GM21737 (cell line): Measurements from ENCODE around the gene NDUFAF3.
A peak's percentile ranks its signal among the peaks of the same experiment; 100 is the strongest.

Source experiments
- ATAC-seq: cut with Tn5 transposase; IDR thresholded peaks from one replicate; pipeline ENCODE4 v1.9.1; 2021; ENCODE audit warnings: mild to moderate bottlenecking, moderate library complexity; ENCODE audit not compliant: unreplicated experiment

Gene NDUFAF3, protein sequence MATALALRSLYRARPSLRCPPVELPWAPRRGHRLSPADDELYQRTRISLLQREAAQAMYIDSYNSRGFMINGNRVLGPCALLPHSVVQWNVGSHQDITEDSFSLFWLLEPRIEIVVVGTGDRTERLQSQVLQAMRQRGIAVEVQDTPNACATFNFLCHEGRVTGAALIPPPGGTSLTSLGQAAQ

DNA sequence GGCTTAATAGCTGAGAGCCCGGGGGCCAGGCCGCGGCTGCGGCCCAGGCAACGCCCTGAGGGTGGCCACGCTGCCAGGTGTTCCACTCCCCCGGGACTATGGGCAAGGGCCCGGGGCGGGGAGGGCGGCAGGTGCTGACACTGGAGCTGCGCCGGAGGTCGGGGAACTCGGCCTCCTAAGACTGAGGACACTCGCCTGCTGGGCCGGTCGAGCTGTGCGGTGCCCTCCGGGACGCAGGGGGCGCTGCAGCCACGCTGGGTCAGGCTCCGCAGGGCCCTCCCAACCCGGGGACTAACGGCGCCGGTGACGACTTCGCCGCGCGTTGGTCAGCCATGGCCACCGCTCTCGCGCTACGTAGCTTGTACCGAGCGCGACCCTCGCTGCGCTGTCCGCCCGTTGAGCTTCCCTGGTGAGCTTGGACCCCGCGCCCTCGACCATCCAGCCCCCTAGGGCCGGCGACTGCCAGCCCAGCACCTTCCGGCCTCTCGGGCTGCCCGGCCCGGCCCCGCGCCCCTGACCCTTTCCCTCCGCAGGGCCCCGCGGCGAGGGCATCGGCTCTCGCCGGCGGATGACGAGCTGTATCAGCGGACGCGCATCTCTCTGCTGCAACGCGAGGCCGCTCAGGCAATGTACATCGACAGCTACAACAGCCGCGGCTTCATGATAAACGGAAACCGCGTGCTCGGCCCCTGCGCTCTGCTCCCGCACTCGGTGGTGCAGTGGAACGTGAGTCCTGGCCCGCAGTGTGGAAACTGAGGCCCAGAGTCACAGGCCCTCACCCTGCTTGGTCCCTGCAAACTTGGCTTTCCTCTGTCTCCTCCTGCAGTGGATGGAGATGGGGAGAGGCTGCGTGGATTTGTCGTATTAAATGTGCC is at the start of gene NDUFAF3:
TSS of gene NDUFAF3 (plus strand) at position 309 of the 875 bp plus-strand sequence. CDS start at position 333, 24 bp downstream.
- ATAC-seq = peak; percentile 53

GRCh38 chr3:48974076-48974864 is 47.7 kb upstream of the NDUFAF3 start:
- no peak for ATAC-seq

- ATAC-seq = no peak
Observed at GRCh38 chr3:48979451-48979850, 42.5 kb upstream of the NDUFAF3 start.

DNA sequence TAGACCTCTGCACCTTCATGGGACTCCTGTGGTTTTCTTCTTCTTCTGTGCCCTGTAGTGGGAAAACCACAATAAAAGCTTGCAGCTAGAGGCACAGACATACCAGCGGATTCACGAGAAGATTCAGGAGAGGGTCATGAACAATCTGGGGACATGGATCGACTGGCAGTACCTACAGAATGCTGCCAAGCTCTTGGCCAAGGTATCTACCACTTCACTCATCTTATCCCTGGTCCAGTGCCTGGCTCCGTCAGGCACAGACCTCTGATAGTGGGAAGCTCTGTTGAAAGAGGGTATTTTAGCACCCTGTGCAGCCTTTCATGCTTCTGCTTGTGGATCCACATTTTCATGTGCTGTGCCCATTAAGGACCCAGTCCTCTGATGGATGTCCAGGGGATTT is 41.6 kb upstream of the NDUFAF3 start:
- ATAC-seq = no peak

DNA sequence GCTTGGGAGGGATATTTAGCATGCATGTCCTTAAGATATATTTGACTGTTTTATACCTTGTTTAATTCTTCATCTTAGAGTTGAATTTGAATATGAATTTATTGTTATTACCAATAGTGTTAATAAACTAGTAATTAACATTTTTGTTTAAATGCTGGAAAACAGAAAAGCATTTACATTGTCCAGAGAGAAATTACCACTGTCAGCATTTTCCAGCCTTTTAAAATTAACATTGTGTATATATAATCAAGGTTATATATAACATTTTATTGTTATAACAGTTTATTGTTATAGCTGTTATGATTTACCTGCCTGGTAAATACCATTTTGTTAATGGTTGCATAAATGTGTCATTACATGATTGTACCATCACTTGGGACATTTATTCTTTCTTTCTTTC is 39.9 kb upstream of the NDUFAF3 start:
- ATAC-seq = no peak

GRCh38 chr3:48982686-48983085 is 39.2 kb upstream of the NDUFAF3 start:
- ATAC-seq = no peak

DNA sequence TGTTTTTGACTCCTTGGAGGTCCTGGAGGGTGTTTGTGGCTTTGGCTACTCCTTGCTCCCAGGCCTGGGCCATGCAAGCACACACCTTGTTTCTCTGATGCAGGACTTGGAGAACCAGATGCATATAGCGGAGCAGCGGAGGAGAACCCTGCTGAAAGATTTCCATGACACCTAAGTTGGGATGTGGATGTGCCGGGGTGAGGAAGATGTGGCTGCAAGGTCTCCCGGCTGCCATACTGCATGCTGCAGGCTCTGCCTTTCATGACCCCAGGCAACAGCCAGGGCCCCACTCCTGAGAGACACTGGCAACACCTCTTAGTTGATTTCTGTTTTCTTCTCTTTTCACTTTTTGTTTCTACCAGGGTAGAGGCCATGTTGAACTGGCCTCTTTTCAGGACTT is 38.8 kb upstream of the NDUFAF3 start:
- ATAC-seq = no peak

DNA sequence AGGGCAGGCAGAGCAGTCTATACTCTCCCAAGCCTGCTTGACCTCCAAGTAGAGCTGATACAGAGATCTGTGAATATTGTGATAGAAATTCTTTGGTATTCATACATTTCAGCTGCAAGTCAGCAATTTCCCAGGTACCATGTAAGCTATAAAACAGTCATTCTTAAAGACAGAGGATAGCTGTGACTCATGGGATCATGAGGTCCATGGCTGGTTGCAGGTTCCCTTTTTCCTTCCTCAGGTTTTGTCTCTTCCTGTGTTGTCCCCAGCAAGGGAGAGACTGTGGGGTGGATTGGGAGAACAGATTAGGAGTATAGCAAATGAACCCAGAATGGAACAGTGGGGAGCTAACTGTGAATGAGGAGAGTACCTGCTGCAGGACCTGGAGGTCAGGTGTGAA is 37.3 kb upstream of the NDUFAF3 start:
- ATAC-seq = no peak

DNA sequence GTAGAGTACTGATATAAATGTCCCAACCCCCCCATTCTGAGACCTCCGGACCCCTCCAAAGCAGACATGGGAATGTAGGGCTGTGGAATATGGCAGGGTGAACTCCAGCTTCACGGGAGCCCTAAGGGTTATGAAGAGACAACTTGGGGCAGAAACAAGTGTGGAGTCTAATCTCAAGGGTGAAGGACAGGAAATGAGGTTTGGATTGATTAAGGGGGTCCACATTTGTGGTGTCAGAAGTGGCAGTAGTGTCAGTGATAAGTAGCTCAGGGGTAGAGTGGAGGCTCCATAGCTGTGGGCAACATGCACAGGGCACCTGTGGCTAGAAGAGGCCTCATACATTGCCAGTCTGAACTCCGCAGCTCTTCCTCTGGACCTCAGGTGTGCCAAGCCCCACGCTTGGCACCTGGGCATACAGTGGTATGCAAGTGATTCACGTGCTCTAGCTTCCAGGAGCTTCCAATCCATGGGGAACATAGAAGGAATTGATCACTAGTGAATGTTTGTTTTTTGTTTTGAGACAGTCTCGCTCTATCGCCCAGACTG is 36.0 kb upstream of the NDUFAF3 start:
- no peak for ATAC-seq

GRCh38 chr3:48989126-48989795 is 32.7 kb upstream of the NDUFAF3 start:
- no peak for ATAC-seq

GRCh38 chr3:48989796-48990635 is 31.9 kb upstream of the NDUFAF3 start, which contains the start of gene P4HTM:
Gene P4HTM, plus strand, starts transcription at chr3:48990241. Its CDS starts 16 bp downstream, at chr3:48990257.
- peak; percentile 61 for ATAC-seq

DNA sequence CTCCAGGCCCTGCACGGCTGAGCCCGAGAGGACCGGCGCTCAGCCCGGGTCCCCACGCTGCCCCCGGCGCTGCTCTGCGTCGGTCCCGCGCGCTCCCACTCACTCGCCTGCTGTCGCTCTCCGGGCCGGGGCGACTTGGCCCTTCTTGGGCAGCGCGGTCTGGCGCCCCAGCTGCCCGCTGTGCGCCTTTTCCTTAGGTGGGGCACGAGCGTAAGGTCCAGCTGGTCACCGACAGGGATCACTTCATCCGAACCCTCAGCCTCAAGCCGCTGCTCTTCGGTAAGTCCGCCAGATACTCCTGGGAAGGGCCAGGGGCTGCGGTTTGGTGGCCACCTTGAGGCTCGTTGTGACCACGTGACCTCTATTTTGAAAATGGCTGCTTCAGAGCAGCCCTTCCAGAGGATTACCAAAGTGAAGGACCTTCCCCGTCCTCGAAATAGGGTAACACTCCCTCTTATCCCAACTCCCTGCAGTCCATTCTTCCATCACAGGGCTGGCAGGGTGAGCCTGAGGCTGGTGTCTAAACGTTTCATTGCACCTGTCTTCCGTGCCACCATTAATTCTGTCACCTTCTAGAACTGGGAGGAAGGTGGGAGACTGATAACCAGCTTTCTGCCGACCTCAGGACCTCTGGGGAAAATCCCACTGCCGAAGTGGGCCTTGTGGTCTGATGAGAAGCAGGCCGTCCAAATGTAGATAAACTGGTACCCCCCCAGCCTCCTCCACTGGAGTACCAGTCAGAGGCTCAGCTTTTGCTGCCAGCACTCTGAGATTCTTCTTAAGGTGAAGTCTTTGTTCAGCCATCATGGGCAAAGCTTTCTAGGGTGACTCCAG is 31.1 kb upstream of the NDUFAF3 start:
- peak; percentile 6 for ATAC-seq

DNA sequence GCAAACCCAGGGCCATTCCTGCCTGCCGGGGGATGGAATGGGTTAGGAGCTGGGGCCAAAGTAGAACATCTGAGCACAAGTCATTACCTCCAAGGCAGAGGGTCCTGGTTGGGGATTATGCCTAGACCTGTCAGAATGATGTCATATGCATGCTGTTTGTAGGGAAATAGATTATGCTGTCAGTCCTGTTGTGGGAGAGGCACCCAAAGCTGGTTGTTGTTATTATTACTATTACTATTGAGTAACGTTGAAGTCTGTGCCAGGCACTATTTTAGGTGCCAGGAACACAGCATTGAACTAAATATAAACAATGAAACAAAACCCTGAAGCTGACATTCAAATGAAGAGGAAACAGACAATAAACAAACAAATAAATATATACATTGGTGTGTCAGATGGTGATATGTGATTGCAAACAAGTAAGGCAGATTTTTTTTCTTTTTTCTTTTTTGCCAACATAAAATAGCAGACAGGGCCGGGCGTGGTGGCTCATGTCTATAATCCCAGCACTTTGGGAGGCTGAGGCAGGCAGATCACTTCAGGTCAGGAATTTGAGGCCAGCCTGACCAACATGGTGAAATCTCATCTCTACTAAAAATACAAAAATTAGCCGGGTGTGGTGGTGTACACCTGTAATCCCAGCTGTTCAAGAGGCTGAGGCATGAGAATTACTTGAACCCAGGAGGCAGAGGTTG is 29.9 kb upstream of the NDUFAF3 start:
- no peak for ATAC-seq

DNA sequence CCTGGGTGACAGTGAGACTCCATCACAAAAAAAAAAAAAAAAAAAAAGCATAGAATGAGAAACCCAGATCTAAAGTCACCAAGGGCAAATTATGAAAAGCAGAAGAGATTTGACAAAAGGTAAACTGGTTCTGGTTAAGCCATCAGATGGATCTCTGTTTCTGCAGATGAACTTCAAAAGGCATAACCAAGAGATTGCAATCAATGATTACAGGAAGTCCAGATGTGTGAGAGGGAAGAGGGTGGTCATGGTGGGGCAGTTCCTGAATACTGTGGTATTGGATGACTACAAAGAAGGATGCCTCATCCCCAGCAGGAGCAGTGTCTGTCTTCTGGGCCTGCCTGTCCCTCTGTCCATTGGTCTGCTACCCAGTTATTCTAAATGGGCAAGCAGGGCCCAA is 28.1 kb upstream of the NDUFAF3 start:
- ATAC-seq = no peak

DNA sequence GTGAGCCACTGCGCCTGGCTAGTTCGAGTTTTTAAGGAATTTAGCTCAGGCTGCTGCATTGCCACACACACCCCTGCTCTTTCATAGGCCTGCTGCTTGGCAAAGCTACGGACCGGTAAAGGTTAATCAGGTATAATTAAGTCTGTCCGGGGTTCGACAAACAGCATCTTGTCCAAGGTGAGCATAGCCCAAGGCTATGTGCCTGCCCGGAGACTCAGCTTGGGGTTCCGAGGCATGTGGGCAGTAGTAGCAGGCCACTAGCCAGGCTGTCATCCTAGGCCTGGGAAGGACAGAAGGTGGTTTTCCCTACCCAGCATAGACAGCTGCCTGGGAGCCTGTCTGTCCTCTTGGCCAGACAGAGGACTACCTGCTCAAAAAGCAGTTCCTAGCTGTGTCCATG is 25.3 kb upstream of the NDUFAF3 start:
- no peak for ATAC-seq

DNA sequence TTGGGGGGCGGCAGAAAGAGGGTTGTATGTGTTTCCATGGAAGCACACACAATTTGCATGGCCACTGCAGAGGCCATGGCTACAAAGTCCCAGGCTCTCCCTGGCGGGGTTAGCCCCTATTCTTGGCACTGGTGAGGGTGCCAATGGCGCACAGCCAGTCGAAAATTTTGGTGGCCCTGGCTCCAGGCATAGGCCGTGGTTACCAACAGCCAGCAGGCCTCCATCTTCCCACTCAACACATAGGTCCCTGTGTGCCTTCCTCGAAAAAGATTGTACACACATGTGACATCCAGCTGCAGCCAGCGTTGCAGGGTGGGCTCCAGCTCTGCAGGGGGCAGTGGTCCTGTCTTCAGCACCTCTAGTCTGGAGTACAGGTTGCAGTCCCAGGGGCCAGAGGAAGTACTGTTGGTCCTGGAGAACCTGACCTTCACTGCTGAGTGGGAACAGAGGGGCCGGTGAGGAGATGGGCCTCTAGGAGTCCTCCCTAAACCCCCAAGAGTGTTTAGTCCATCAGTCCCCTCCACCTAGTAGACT is 24.8 kb upstream of the NDUFAF3 start:
- ATAC-seq = no peak

- ATAC-seq = no peak
Observed at GRCh38 chr3:48997714-48998637, 23.9 kb upstream of the NDUFAF3 start.
